Tibial artery (tissue), 4 donors: Measurements from ENCODE around the gene PTX4.

Experiments
- DNase-seq, 2 donors: peaks; one replicate each; pipeline ENCODE4 v3.0.0-alpha.2; 2019
- H3K27ac ChIP-seq, 2 donors: fragments of 200-600 bp; sonication (generic) in 1 of 2; 1 replicate in 1 of 2; 2 replicates in 1 of 2; pipeline ENCODE4 v1.5.1; 2018 to 2019; ENCODE audit warnings: mild to moderate bottlenecking in 1 of 2
- H3K27me3 ChIP-seq, 2 donors: fragments of 200-600 bp; sonication (generic) in 1 of 2; one replicate each; pipeline versions ENCODE4 v1.5.1 to v1.6.0; 2016 to 2019
- H3K36me3 ChIP-seq, 3 donors: fragments of 200-600 bp; sonication (generic) in 2 of 3; one replicate each; pipeline ENCODE4 v1.5.1; 2016 to 2019; ENCODE audit warnings: mild to moderate bottlenecking in 2 of 3
- H3K4me1 ChIP-seq, 4 donors: fragments of 200-600 bp; sonication (generic) in 2 of 4; 1 replicate in 3 of 4; 2 replicates in 1 of 4; pipeline ENCODE4 v1.5.1; 2016 to 2019
- H3K4me3 ChIP-seq, 2 donors: fragments of 200-600 bp; sonication (generic) in 1 of 2; 1 replicate in 1 of 2; 2 replicates in 1 of 2; pipeline ENCODE4 v1.5.1; 2018 to 2019; ENCODE audit warnings: mild to moderate bottlenecking in 2 of 2
- H3K9me3 ChIP-seq, 3 donors: fragments of 200-600 bp; sonication (generic) in 1 of 3; one replicate each; pipeline ENCODE4 v1.5.1; 2016 to 2019
- CTCF ChIP-seq, 2 experiments: fragments of 200-600 bp in 1 of 2; fragments of 450-650 bp in 1 of 2; IDR thresholded peaks; one replicate each; pipeline ENCODE4 v1.5.1; 2017 to 2019; ENCODE audit warnings: antibody characterized with exemption in 2 of 2, mild to moderate bottlenecking in 1 of 2, moderate library complexity in 1 of 2
- intact Hi-C: fragments of 100-400 bp; cut with DNase I; formaldehyde crosslinking; loops from one replicate; pipeline ENCODE4 v1.15.0; 2023; ENCODE audit warnings: low total_unique reads

The PTX4 gene

DNA sequence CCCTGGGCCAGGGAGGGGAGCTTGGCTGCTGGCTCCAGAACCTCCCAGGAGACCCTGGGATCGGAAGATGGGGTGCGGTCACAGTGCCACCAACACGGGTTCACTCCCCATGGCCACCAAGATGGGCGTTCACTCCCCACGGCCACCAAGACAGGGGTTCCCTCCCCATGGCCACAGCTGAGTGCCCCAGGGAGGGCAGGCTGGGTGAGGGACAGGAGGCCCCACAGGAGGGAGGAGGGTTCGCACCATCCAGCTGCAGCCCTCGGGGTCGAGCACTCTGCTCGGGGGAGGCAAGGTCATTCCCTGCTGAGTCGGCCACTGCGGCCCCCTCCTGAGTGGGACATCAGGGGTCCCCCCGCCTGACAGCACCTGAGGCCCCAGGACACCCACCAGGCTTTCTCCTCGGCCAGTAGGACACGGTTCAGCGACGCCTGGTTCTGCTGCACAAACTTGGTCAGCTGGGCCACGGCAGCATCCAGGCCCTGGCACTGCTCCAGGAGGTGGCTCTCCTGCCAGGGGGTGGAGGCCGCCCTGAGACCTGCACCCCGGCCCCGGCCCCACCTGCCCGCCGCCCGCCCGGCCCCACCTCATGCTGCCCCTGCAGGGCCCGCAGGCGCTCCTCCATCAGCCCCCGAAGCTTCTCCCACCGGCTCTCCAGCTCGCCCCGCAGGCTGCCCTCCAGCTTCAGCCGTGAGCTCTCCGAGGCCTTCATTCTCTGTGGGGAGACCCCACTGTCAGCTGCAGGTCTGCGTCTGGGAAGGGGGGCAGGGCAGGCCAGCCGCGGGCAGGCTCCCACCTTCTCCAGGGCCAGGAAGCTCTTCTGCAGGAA lies 50.3 kb downstream of the PTX4 start:
- Histone ChIP-seq H3K27ac (no peak overlapping the region), H3K4me1 (no peaks in the 10 kb centered on the region), H3K4me3 (no peak overlapping the region), H3K9me3 (no peaks in the 10 kb centered on the region), H3K27me3 (peaks cover 0 to 17% of the 10 kb centered on the region in 2 donors), H3K36me3 (peaks cover 0 to 26% (median 0%) of the 10 kb centered on the region in 3 donors)
- no peak for TF ChIP-seq CTCF (IDR thresholded peaks at IDR 0.05)
- intact Hi-C loops = no loop called here
- DNase-seq = no peak

DNA sequence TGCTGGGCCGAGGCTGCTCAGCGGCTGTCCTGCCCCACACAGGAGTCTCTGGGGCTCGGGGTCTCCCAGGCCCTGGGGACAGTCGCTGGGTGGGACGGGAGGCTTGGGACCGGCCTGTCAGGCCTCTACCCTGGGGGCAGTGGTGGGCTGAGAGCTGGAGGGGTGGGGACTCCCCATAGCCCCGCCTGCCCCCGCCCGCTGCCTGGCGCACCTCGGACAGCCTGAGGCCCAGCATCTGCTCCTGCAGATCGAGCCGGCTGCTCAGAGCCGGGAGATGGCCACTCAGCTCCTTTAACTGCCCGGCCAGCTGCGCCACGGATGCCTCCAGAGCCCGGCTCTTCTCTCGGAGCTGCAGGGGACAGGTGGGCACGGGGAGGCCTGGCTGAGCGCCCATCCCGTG lies 51.1 kb downstream of the PTX4 start:
- no peak for DNase-seq
- TF ChIP-seq CTCF (IDR thresholded peaks at IDR 0.05) = no peak
- Histone ChIP-seq H3K4me3 (no peak overlapping the region), H3K27me3 (peaks cover 0 to 25% of the 10 kb centered on the region in 2 donors), H3K4me1 (no peaks in the 10 kb centered on the region), H3K9me3 (no peaks in the 10 kb centered on the region), H3K36me3 (peaks cover 0 to 26% (median 0%) of the 10 kb centered on the region in 3 donors), H3K27ac (no peak overlapping the region)
- intact Hi-C loops = no loop called here

DNA sequence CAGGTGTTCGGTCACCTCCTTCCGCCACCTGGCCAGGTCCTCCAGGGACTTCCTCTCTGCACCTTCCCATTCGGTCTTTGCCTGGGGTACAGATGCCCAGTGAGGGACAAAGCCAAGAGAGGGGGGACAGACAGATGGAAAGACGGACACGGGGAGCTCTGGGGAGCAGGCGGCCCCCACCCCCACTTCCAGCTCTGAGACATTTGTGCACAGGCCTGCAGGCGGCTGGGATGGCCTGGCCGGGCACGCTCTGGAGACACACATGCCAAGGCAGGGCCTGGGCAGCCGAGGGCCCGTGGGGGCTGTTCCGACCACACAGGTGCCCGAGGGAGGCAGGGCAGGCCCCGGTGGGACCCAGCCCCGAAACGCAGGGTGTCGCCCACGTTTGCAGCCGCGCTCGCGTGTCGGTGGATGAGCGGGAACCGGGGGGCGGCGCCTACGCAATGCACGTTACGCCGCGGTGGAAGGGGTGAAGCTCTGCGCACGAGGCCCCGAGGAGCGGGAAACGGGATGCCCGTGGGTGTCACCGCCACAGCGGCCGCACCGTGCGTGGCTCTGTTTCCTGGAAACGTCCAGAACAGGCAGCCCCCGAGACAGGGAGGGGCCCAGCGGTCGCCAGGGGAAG lies 51.9 kb downstream of the PTX4 start:
- Histone ChIP-seq H3K9me3 (no peaks in the 10 kb centered on the region), H3K36me3 (peaks cover 0 to 26% (median 0%) of the 10 kb centered on the region in 3 donors), H3K4me1 (no peaks in the 10 kb centered on the region), H3K4me3 (no peak overlapping the region), H3K27ac (no peak overlapping the region), H3K27me3 (peaks cover 0 to 32% of the 10 kb centered on the region in 2 donors)
- TF ChIP-seq CTCF (IDR thresholded peaks at IDR 0.05) = no peak
- DNase-seq = no peak
- intact Hi-C loops = no loop called here

DNA sequence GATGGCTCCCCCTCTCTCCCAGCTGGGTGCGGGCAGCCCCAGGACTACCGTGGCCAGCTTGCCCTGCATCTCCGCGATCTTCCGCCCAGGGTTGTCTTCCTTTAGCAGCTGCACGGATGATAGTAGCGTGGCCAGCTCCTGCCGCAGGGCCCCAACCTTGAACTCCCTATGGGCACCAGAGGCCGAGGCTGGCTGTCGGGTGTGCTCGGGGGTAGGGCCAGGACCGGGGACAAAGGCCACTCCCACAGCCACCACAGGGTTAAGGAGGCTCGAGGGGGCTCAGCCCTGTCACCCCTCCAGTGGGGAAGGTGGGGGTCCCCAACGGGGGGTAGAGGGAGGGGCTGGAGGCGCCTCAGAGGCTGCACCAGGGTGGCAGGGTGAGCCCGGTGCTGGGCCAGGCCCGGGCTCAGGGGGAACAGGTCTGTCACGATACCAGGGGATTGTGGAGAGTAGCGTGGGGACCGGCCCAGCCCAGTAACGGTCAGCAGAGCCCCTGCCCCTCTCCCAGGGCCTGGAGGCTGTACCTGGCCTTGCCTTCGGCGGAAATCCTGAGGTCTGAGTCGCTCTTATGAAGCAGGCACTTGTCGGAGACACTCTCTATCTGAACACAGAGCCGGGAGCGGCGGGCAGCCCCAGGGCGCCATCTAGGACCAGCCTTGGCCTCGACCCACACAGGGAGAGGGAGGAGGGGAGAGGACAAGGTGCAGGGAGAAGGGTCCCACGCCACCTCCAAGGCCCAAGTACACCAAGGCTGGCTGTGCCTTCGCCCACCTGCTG lies 52.6 kb downstream of the PTX4 start:
- Histone ChIP-seq H3K36me3 (peaks cover 0 to 26% (median 0%) of the 10 kb centered on the region in 3 donors), H3K4me3 (no peak overlapping the region), H3K27ac (no peak overlapping the region), H3K27me3 (peaks cover 0 to 37% of the 10 kb centered on the region in 2 donors), H3K4me1 (no peaks in the 10 kb centered on the region), H3K9me3 (no peaks in the 10 kb centered on the region)
- intact Hi-C loops = no loop called here
- no peak for TF ChIP-seq CTCF (IDR thresholded peaks at IDR 0.05)
- no peak for DNase-seq
